Measurements from ENCODE around the gene HDAC5.

HDAC5 gene

DNA sequence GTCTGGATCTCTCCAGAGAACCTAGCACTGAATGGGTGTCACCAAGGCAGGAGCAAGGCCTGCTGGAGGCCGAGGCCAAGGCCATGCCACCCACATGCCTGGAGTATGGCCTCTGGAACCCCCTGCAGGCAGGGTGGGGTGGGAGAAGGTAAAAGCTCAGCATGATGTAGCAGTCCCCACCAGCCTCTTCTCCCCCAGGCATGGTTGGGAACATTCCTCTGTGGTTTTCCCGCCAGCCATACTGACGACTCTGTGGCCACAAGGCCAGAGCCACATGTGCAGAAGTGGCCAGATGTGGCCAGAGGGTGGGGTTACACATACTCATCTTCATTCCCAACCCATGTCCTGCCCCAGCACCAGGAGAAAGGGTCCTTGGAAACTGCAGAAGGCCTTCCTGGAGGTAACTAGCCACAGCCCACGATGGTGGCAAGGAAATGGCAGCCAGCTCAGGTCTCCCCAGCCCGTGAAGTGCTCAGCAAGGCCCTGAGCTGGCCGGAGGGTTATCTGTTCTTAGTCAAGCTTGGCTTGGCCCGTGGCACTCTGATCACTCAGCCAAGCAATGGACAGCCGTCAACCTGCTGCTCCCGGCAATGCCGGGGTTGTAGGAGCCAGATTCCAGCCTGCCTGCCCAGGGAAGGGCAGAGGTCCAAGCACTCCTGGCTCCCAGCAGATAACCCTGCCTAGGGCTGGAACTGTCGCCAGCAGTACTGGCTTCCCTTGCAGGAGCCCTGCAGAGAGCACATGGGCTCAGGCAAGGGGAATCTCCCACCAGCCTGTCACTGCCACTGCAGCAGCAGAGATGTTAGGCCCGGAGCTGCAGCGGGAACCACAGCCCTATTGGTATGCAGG lies 26.1 kb downstream of the HDAC5 start:
- TF ChIP-seq JUND (IDR thresholded peaks at IDR 0.05; ENCODE audit: low read depth), result no peak
- DNase-seq (ENCODE audit: low read depth in 1 of 2, low spot score in 1 of 2), result no peak
- in situ Hi-C loops (cut with HindIII; ENCODE audit: low pct_unique_long_range_greater_than_20kb, low sequenced_read_pairs), result no loop called here

DNA sequence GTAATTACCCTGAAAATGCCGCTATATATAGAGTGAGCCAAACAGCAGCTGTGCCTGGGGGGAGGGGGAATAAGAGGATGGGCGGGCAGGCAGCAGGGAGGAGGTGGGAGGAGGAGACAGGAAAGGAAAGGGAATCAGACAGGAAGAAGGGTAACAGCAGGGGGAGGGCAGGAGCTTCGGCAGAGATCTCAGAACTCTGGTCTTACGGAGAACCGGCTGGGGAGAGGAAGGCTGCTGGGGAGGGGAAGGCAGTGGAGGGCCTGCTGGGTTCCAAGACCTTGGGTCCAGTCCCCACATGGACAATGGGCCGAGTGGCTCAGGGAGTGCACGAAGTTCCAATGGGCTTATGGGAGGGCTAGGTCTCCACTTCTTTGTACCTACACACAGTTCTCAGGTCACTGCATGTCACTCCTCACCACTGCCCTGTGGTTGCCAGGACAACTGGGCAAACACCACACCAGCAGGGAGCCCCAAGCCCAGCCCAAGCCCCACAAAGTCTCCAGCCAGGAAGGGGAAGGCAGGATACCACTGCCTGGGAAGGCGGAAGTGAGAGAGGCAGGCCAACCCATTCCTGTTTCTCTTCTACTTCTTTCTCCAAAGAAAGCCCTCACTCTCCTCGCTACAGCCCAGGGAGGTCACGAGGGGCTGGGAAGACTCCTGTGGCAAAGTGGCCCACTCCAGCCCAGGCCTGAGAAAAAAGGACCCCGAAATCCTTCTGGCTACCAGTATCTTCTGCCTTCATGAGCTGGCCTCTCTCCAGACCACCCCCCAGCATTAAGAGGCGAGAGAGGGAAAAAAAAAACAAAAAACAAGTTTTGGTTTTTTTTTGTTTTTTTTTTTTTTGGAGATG lies 27.6 kb downstream of the HDAC5 start:
- peak in 1 of 2 experiments; percentile 58 for DNase-seq (ENCODE audit: low read depth in 1 of 2, low spot score in 1 of 2)
- in situ Hi-C loops (cut with HindIII; ENCODE audit: low pct_unique_long_range_greater_than_20kb, low sequenced_read_pairs), result no loop called here
- no peak for TF ChIP-seq JUND (IDR thresholded peaks at IDR 0.05; ENCODE audit: low read depth)

- no peak for DNase-seq (ENCODE audit: low read depth in 1 of 2, low spot score in 1 of 2)
- in situ Hi-C loops (cut with HindIII; ENCODE audit: low pct_unique_long_range_greater_than_20kb, low sequenced_read_pairs), result no loop called here
- TF ChIP-seq JUND (IDR thresholded peaks at IDR 0.05; ENCODE audit: low read depth), result no peak
Observed at GRCh38 chr17:44095388-44095646, 28.1 kb downstream of the HDAC5 start.

- DNase-seq (ENCODE audit: low read depth in 1 of 2, low spot score in 1 of 2), result no peak
- in situ Hi-C loops (cut with HindIII; ENCODE audit: low pct_unique_long_range_greater_than_20kb, low sequenced_read_pairs), result no loop called here
- TF ChIP-seq JUND (IDR thresholded peaks at IDR 0.05; ENCODE audit: low read depth), result no peak
Observed at GRCh38 chr17:44094701-44095387, 28.6 kb downstream of the HDAC5 start.

DNA sequence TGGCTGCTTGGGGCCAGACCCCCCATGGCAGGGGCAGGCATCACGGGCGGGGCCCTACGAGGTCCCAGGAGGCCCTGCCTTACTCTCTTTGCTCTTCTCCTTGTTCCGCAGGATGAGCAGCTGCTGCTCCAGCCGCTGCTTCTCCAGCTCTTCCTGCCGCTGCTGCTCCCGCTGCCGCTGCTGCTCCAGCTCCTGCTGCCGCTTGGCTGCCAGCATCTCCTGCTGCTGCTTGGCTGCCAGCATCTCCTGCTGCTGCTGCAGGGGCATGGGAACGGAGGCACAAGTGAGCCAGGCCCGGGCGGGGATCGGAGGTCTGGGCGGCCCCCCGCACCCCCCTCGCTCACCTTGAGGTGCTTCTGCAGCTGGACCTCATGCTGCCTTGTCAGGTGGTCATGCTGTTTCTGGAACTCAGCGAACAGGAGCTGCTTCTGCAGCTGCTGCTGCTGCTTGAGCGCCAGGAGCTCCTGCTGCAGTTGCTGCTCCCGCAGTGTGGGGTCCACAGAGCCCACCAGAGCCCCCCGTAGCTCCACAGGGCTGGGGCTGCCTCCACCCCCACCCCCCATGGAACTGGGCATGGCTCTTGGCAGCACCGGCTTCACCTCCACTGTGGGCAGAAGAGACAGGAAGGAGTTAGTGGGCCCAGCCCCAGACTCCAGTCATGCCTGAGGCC lies 30.1 kb downstream of the HDAC5 start:
- no peak for DNase-seq (ENCODE audit: low read depth in 1 of 2, low spot score in 1 of 2)
- TF ChIP-seq JUND (IDR thresholded peaks at IDR 0.05; ENCODE audit: low read depth), result no peak
- in situ Hi-C loops (cut with HindIII; ENCODE audit: low pct_unique_long_range_greater_than_20kb, low sequenced_read_pairs), result no loop called here

DNA sequence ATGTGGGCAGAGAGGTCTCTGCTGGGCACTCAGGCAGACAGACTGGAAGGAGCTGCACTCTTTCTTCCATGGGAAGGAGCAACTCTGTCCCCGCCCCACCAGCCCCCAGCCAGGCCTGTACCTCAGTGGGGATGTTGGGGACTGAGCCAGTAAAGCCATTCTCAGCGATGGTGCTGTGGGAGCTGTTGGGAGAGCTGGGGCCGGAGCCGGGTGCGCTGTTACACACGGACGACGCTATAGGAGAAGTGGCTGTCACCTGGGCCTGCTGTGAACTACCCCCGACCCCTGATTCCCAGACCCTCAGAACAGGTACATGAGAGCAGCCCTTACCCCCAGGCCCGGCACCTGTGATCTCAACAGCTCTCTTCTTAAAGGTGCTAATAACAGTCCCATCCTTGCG lies 31.4 kb downstream of the HDAC5 start:
- DNase-seq (ENCODE audit: low read depth in 1 of 2, low spot score in 1 of 2), result no peak
- in situ Hi-C loops (cut with HindIII; ENCODE audit: low pct_unique_long_range_greater_than_20kb, low sequenced_read_pairs), result no loop called here
- TF ChIP-seq JUND (IDR thresholded peaks at IDR 0.05; ENCODE audit: low read depth), result no peak

DNA sequence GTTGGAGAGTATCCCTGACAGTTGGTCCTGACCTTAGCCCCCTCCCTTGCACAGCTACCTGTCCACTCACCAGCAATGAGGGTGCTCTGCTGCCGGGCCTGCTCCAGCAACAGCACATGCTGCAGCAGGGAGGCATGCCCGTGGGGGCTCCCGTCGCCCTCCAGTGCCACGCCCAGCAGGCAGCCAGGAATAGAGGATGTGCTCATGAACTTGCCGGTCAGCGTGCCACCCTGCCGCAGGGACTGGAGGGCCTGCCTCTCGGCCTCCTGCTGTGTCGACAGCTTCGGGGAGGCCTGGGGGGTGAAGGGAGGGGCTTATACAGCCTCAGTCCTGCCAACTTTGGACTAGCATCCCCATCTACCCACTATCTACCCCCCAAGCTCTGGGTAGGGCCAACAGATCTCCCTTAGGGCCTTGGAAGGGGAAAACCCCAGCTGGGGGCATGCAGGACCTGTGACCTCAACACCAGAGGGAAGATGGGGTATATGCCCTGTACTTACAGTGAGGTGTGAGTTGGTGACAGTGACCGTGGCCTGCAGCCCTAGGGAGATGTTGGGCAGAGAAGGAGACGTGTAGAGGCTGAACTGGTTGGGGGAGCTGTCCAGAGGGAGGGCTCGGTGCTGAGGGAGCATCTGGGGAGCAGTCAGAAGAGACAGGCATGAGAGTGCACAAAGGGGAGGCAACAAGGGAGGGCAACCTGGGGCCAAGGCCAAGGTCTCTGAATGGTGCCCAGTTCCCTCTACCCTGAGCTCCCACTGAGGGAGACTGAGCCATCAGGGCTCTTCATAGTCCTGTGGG lies 32.0 kb downstream of the HDAC5 start:
- in situ Hi-C loops (cut with HindIII; ENCODE audit: low pct_unique_long_range_greater_than_20kb, low sequenced_read_pairs), result no loop called here
- TF ChIP-seq JUND (IDR thresholded peaks at IDR 0.05; ENCODE audit: low read depth), result no peak
- DNase-seq (ENCODE audit: low read depth in 1 of 2, low spot score in 1 of 2), result no peak

GRCh38 chr17:44088254-44088653 lies 35.2 kb downstream of the HDAC5 start:
- TF ChIP-seq JUND (IDR thresholded peaks at IDR 0.05; ENCODE audit: low read depth), result no peak
- DNase-seq (ENCODE audit: low read depth in 1 of 2, low spot score in 1 of 2), result no peak
- in situ Hi-C loops (cut with HindIII; ENCODE audit: low pct_unique_long_range_greater_than_20kb, low sequenced_read_pairs), result no loop called here

GRCh38 chr17:44087319-44087718 lies 36.1 kb downstream of the HDAC5 start:
- TF ChIP-seq JUND (IDR thresholded peaks at IDR 0.05; ENCODE audit: low read depth), result no peak
- in situ Hi-C loops (cut with HindIII; ENCODE audit: low pct_unique_long_range_greater_than_20kb, low sequenced_read_pairs), result no loop called here
- DNase-seq (ENCODE audit: low read depth in 1 of 2, low spot score in 1 of 2), result no peak

GRCh38 chr17:44086364-44087311 lies 36.8 kb downstream of the HDAC5 start:
- in situ Hi-C loops (cut with HindIII; ENCODE audit: low pct_unique_long_range_greater_than_20kb, low sequenced_read_pairs), result no loop called here
- TF ChIP-seq JUND (IDR thresholded peaks at IDR 0.05; ENCODE audit: low read depth), result no peak
- DNase-seq (ENCODE audit: low read depth in 1 of 2, low spot score in 1 of 2), result no peak

DNA sequence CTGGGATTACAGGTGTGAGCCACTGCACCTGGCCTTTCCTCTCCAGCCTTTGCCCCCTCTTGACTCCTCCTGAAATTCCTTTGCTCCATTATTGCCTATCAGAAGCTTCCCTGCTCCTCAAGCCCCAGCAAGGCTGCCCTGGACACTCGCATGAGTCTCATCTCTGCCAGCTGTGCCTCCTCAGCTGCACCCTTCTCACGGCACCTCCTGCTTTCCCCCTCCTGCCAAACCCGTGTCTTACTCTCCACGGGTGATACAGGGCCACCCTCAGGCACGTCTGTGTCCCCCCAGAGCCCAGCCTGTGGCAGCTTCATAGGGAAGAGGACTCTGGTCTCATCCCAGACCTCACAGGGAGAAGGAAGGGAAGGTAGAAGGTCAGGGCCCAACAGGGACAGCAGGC lies 37.5 kb downstream of the HDAC5 start:
- no peak for TF ChIP-seq JUND (IDR thresholded peaks at IDR 0.05; ENCODE audit: low read depth)
- in situ Hi-C loops (cut with HindIII; ENCODE audit: low pct_unique_long_range_greater_than_20kb, low sequenced_read_pairs), result no loop called here
- no peak for DNase-seq (ENCODE audit: low read depth in 1 of 2, low spot score in 1 of 2)

Measured in T47D (cell line).